Skeletal muscle satellite cell (primary cell): ENCODE results near the gene ADORA1.

Experiments used
- H3K27me3 ChIP-seq: 2 replicates; pipeline ENCODE4 v1.7.0; 2013; ENCODE audit warnings: low read length; ENCODE audit not compliant: control insufficient read depth, insufficient read depth
- H3K36me3 ChIP-seq: 2 replicates; pipeline ENCODE4 v1.7.0; 2013; ENCODE audit warnings: mild to moderate bottlenecking, control low read depth, low read length; ENCODE audit not compliant: insufficient read depth
- H3K4me1 ChIP-seq: 2 replicates; pipeline ENCODE4 v1.7.0; 2013; ENCODE audit warnings: low read length; ENCODE audit not compliant: control insufficient read depth, insufficient read depth
- H3K4me2 ChIP-seq: 2 replicates; pipeline ENCODE4 v1.7.0; 2013; ENCODE audit warnings: mild to moderate bottlenecking, low read length
- H3K4me3 ChIP-seq: 2 replicates; pipeline ENCODE4 v1.7.0; 2013; ENCODE audit warnings: low read length
- H3K9ac ChIP-seq: 2 replicates; pipeline ENCODE4 v1.7.0; 2013; ENCODE audit warnings: mild to moderate bottlenecking, low read depth, low read length, moderate library complexity
- H3K9me3 ChIP-seq: replicated peaks from 2 replicates; pipeline ENCODE4 v1.7.0; 2013; ENCODE audit warnings: mild to moderate bottlenecking, control low read depth, low read length

ADORA1 gene

GRCh38 chr1:203167913-203168200 lies 40.3 kb downstream of the ADORA1 start:
- Histone ChIP-seq H3K9me3 (no peaks in the 10 kb centered on the region), H3K4me3 (no peak overlapping the region), H3K4me1 (peaks cover 6% of the 10 kb centered on the region), H3K9ac (no peak overlapping the region), H3K27me3 (no peaks in the 10 kb centered on the region), H3K4me2 (no peak overlapping the region), H3K36me3 (no peaks in the 10 kb centered on the region)

DNA sequence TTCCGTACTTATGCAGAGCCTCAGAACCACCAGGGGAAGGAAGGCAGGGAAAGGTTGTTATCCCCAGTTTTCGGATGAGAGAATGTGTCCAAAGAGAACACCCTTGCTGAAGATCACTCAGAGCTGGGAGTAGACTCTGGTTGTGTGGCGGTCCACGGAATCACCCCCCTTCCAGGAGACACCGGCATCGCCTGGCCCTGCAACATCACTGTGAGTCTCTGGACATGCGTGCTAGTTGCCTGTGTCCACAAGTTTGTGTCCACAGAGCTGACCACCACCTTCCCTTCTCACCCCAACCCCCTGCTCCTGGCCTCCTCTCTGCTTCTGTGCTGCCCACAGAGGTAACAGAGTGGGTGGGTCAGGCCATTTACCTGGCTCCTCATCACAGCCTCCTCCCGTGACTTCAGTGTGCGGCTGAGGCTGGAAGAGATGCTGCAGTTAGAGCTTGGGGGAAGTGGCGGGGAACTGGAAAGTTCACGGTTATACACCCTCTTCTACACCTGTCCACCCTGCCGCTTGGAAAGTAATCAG lies 40.8 kb downstream of the ADORA1 start:
- no peak overlapping the region for H3K4me2 ChIP-seq
- H3K9me3 ChIP-seq, result no peaks in the 10 kb centered on the region
- no peak overlapping the region for H3K4me3 ChIP-seq
- peaks cover 10% of the 10 kb centered on the region for H3K4me1 ChIP-seq
- H3K27me3 ChIP-seq, result no peaks in the 10 kb centered on the region
- H3K9ac ChIP-seq, result no peak overlapping the region
- no peaks in the 10 kb centered on the region for H3K36me3 ChIP-seq

DNA sequence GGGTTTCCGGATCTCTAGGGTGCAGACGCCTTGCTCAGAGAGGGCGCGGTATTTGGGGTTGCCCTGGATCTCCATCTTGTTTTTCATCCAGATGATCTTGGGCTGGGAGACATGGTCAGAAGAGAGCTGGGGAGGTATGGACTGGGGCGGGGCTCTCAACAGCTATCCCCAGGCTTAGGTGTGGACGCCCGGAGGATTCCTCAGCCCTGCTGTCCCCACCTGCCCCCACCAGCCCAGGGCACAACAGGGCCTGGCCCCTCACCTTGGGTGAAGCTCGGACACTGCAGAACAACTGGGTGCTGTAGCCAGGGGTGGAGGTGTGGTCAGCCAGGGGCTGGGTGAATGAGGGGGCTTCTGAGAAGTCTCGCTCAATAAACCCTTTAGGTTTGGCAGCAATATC lies 41.5 kb downstream of the ADORA1 start:
- H3K9ac ChIP-seq, result no peak overlapping the region
- H3K27me3 ChIP-seq, result no peaks in the 10 kb centered on the region
- no peak overlapping the region for H3K4me3 ChIP-seq
- no peaks in the 10 kb centered on the region for H3K9me3 ChIP-seq
- H3K36me3 ChIP-seq, result no peaks in the 10 kb centered on the region
- no peak overlapping the region for H3K4me2 ChIP-seq
- peaks cover 17% of the 10 kb centered on the region for H3K4me1 ChIP-seq

DNA sequence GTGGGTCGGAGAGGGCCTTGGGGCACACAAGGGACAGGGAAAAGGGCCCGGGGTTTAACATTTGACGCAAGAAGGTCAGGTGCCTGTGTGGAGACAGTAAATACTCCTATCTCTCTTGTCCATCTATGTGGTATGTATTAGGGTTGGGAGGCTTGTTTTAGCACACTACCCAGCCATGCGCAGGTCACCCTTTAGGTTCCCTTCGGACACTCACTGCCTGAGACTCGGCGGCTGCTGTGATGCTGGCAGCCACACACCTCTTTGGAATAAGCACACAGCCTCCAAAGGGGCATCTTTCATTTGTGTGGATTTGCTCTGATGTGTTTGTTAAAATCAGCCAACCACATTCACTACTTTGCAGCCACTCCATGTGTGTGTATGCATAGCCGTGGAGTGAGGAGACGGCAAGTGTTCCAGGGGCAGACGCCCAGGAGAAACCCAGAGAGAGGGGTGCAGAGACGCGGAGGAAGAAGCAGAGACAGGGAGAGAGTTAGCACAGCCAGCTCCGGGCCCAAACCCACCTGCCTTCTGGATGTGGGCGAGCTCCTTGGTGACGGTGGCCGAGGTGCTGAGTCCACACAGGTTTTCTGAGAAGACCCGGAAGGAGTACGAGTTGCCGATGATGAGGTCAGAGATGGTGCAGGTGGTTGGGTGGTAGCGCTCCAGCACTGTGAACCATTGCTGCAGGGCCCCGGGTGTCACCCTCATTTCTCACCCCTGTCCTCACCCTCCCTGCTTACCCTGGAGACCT lies 42.4 kb downstream of the ADORA1 start:
- Histone ChIP-seq H3K9ac (no peak overlapping the region), H3K27me3 (no peaks in the 10 kb centered on the region), H3K4me2 (no peak overlapping the region), H3K9me3 (no peaks in the 10 kb centered on the region), H3K4me3 (no peak overlapping the region), H3K4me1 (peaks cover 23% of the 10 kb centered on the region), H3K36me3 (no peaks in the 10 kb centered on the region)

- H3K9me3 ChIP-seq, result no peaks in the 10 kb centered on the region
- no peak overlapping the region for H3K9ac ChIP-seq
- no peak overlapping the region for H3K4me3 ChIP-seq
- no peaks in the 10 kb centered on the region for H3K27me3 ChIP-seq
- H3K4me2 ChIP-seq, result no peak overlapping the region
- peaks cover 31% of the 10 kb centered on the region for H3K4me1 ChIP-seq
- H3K36me3 ChIP-seq, result no peaks in the 10 kb centered on the region
Observed at GRCh38 chr1:203170625-203171330, 43.3 kb downstream of the ADORA1 start.

GRCh38 chr1:203171341-203172183 lies 44.0 kb downstream of the ADORA1 start:
- Histone ChIP-seq H3K4me2 (no peak overlapping the region), H3K9me3 (no peaks in the 10 kb centered on the region), H3K4me1 (peaks cover 38% of the 10 kb centered on the region), H3K4me3 (no peak overlapping the region), H3K27me3 (no peaks in the 10 kb centered on the region), H3K36me3 (no peaks in the 10 kb centered on the region), H3K9ac (no peak overlapping the region)

- H3K4me1 ChIP-seq, result peaks cover 47% of the 10 kb centered on the region
Observed at GRCh38 chr1:203172184-203173010, 44.9 kb downstream of the ADORA1 start.

GRCh38 chr1:203173011-203173555 lies 45.6 kb downstream of the ADORA1 start:
- H3K4me3 ChIP-seq, result no peak overlapping the region
- peaks cover 54% of the 10 kb centered on the region for H3K4me1 ChIP-seq
- no peaks in the 10 kb centered on the region for H3K27me3 ChIP-seq
- no peaks in the 10 kb centered on the region for H3K9me3 ChIP-seq
- peak overlapping the region; percentile 49 for H3K9ac ChIP-seq
- H3K4me2 ChIP-seq, result no peak overlapping the region
- no peaks in the 10 kb centered on the region for H3K36me3 ChIP-seq

More at GRCh38 chr1:203172184-203173010, 44.9 kb downstream of the ADORA1 start:
- peak overlapping the region; percentile 11 for H3K9ac ChIP-seq
- H3K27me3 ChIP-seq, result no peaks in the 10 kb centered on the region
- no peak overlapping the region for H3K4me3 ChIP-seq
- H3K4me2 ChIP-seq, result no peak overlapping the region
- no peaks in the 10 kb centered on the region for H3K9me3 ChIP-seq
- H3K36me3 ChIP-seq, result no peaks in the 10 kb centered on the region

DNA sequence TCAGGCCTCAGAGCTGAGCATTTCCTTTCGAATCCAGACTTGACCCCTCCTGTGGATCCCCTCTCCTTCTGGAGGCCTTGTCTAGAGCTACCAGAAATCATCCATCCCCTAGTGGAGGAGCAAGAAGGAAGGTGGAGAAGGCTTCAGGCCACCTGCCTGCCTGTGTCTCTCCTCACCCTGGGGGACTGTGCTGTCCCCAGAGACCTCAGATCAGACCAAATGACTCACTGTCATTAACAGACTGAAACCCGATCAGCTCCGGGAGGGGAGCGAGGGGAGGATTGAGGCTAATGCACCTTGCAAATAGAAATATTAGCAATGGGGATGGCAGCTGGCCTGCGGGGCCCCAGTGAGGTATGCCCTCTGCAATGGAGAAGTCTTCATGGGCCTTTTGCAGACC lies 46.0 kb downstream of the ADORA1 start:
- Histone ChIP-seq H3K36me3 (no peaks in the 10 kb centered on the region), H3K4me3 (no peak overlapping the region), H3K9ac (peak overlapping the region; percentile 49), H3K27me3 (no peaks in the 10 kb centered on the region), H3K9me3 (no peaks in the 10 kb centered on the region), H3K4me1 (peaks cover 59% of the 10 kb centered on the region), H3K4me2 (no peak overlapping the region)

GRCh38 chr1:203174324-203174985 lies 46.9 kb downstream of the ADORA1 start:
- no peak overlapping the region for H3K4me2 ChIP-seq
- H3K36me3 ChIP-seq, result no peaks in the 10 kb centered on the region
- peaks cover 63% of the 10 kb centered on the region for H3K4me1 ChIP-seq
- no peak overlapping the region for H3K9ac ChIP-seq
- no peak overlapping the region for H3K4me3 ChIP-seq
- no peaks in the 10 kb centered on the region for H3K27me3 ChIP-seq
- no peaks in the 10 kb centered on the region for H3K9me3 ChIP-seq
